ENCODE results near the gene TMEM178B.

- TF ChIP-seq, protein P1, sequence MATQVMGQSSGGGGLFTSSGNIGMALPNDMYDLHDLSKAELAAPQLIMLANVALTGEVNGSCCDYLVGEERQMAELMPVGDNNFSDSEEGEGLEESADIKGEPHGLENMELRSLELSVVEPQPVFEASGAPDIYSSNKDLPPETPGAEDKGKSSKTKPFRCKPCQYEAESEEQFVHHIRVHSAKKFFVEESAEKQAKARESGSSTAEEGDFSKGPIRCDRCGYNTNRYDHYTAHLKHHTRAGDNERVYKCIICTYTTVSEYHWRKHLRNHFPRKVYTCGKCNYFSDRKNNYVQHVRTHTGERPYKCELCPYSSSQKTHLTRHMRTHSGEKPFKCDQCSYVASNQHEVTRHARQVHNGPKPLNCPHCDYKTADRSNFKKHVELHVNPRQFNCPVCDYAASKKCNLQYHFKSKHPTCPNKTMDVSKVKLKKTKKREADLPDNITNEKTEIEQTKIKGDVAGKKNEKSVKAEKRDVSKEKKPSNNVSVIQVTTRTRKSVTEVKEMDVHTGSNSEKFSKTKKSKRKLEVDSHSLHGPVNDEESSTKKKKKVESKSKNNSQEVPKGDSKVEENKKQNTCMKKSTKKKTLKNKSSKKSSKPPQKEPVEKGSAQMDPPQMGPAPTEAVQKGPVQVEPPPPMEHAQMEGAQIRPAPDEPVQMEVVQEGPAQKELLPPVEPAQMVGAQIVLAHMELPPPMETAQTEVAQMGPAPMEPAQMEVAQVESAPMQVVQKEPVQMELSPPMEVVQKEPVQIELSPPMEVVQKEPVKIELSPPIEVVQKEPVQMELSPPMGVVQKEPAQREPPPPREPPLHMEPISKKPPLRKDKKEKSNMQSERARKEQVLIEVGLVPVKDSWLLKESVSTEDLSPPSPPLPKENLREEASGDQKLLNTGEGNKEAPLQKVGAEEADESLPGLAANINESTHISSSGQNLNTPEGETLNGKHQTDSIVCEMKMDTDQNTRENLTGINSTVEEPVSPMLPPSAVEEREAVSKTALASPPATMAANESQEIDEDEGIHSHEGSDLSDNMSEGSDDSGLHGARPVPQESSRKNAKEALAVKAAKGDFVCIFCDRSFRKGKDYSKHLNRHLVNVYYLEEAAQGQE (IDR thresholded peaks at IDR 0.05; ENCODE audit: insufficient read depth in 1 of 2, low read depth in 2 of 2, low read length in 2 of 2): no peak
- no peak for TF ChIP-seq POLR2AphosphoS5 (IDR thresholded peaks at IDR 0.05; ENCODE audit: low read depth, low read length)
- no peak for TF ChIP-seq SIN3A (IDR thresholded peaks at IDR 0.05; ENCODE audit: borderline replicate concordance, insufficient read depth, low read length)
- no peak for TF ChIP-seq FOXP2 (optimal IDR thresholded peaks at IDR 0.05; ENCODE audit: borderline replicate concordance, extremely low read depth, extremely low read length, insufficient read depth)
- TF ChIP-seq TAF1 (IDR thresholded peaks at IDR 0.05; ENCODE audit: borderline replicate concordance, insufficient read depth, low read length): no peak
These were observed 292.3 kb downstream of the TMEM178B start for GRCh38 chr7:141366091-141366621.

Data from PFSK-1 (cell line).